ENCODE data around the gene DHRS4. TPM values are rescaled to one million over a fixed set of nuclear protein-coding genes. Genes with fewer than 3 reads are reported as not detected.
A peak's percentile ranks its signal among the peaks of the same experiment; 100 is the strongest.
"Not testable (repeated sequence)": the region's sequence is repeated elsewhere in the genome, so short reads cannot be mapped to it uniquely, and the experiment has no call there.

The DHRS4 gene
- polyA plus RNA-seq, 1 donor, result 20.9 TPM

DNA sequence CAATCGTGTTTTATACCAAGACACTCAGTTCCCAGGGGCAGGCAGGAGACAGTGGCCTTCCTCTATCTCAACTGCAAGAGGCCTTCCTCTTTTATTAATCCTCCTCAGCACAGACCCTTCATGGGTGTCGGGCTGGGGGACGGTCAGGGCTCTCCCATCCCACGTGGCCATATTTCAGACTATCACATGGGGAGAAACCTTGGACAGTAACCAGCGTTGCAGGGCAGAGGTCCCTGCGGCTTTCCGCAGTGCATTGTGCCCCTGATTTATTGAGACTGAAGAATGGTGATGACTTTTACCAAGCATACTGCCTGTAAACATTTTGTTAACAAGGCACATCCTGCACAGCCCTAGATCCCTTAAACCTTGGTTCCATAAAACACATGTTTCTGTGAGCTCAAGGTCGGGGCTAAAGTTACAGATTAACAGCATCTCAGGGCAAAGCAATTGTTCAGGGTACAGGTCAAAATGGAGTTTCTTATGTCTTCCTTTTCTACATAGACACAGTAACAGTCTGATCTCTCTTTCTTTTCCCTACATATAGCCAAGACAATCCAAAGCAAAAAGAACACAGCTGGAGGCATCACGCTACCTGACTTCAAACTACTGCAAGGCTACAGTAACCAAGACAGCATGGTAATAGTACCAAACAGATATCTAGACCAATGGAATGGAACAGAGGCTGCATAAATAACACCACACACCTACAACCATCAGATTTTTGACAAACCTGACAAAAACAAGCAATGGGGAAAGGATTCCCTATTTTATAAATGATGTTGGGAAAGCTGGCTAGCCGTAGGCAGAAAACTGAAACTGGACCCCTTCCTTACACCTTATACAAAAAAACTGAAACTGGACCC is 28.6 kb downstream of the DHRS4 start:
- DNase-seq (ENCODE audit: low read depth), result not testable (repeated sequence)

- no peak for DNase-seq (ENCODE audit: low read depth)
Measured at GRCh38 chr14:23984891-23985602, 31.5 kb downstream of the DHRS4 start.

- not testable (repeated sequence) for DNase-seq (ENCODE audit: low read depth)
Measured at GRCh38 chr14:23988223-23988606, 34.6 kb downstream of the DHRS4 start.

DNA sequence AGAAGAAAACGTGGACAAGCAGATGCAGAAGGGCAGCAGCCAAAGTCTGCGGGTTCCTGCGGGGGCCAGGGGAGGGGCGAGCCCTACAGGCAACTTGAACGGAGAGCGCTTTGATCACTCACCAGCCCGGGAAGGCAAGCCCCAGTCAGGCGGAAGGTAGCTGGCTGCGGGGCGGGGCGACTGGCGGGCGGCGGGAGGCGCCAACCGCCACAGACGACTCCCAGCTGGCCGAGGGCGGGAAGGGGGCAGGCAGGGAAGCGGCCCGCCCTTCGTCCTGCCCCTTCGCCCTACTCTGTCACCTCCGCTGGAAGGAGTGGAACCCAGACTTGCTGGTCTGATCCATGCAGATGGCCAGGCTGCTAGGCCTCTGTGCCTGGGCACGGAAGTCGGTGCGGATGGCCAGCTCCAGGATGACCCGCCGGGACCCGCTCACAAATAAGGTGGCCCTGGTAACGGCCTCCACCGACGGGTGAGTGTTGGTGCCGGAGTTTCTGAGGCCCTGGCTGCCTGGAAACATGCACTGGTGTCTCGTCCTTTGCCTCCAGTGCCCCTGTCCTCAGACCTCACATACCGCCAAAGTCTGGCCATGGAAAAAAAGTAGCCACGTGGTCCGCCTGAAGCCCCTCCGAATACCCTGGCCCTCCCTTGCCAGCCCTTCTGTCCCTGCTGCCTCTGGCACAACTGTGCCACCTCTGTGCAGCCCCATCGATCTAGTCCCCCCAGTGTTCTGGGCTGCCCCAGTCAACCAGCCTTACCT is 35.2 kb downstream of the DHRS4 start, which contains the start of gene DHRS4L2:
Gene DHRS4L2, plus strand, starts transcription at position 323 of the 757 bp plus-strand sequence. Its CDS starts 19 bp downstream, at position 342.
- DNase-seq (ENCODE audit: low read depth), result peak; percentile 9

DNA sequence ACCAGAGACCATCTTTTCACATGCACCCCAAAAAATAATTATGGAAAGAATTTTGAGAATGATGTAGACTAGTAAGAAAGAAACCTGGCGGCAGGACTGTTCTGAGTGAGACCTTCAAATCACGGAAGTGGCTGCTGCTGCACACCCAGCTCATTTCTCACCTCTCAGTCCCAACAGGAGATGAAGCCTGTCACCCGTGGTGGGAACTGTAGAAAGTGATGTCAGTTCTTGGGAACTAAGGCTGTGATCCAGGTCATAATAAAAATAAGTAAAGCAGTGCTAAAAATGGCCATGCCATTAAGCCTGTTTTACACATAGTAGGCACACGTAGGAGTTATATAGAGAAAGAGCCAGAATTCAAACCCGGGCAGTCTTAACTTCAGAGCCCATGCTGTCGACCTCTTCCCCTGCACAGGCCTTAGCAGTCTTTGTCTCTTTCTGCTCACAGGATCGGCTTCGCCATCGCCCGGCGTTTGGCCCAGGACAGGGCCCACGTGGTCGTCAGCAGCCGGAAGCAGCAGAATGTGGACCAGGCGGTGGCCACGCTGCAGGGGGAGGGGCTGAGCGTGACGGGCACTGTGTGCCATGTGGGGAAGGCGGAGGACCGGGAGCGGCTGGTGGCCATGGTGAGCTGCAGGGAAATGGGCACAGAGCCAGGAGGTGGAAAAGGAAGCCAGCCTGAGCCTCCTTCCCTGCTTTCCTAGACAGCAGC is 36.3 kb downstream of the DHRS4 start:
- DNase-seq (ENCODE audit: low read depth), result not testable (repeated sequence)

GRCh38 chr14:23990961-23991360 is 37.4 kb downstream of the DHRS4 start:
- not testable (repeated sequence) for DNase-seq (ENCODE audit: low read depth)

- not testable (repeated sequence) for DNase-seq (ENCODE audit: low read depth)
Measured at GRCh38 chr14:23993042-23993441, 39.5 kb downstream of the DHRS4 start.

GRCh38 chr14:23996009-23996408 is 42.4 kb downstream of the DHRS4 start:
- DNase-seq (ENCODE audit: low read depth), result not testable (repeated sequence)

- not testable (repeated sequence) for DNase-seq (ENCODE audit: low read depth)
Measured at GRCh38 chr14:23996825-23997224, 43.3 kb downstream of the DHRS4 start.

DNA sequence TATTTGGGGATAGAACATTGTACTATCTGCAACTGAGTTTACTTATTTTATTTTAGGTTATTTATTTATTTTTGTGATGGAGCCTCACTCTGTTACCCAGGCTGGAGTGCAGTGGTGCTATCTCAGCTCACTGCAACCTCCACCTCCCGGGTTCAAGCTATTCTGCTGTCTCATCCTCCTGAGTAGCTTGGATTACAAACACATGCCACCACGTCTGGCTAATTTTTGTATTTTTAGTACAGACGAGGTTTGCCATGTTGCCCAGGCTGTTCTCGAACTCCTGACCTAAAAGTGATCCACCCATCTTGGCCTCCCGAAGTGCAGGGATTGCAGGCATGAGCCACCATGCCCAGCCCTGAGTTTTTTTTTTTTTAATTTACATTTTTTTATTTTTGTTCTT is 46.1 kb downstream of the DHRS4 start:
- not testable (repeated sequence) for DNase-seq (ENCODE audit: low read depth)

GRCh38 chr14:24001078-24001477 is 47.5 kb downstream of the DHRS4 start:
- not testable (repeated sequence) for DNase-seq (ENCODE audit: low read depth)

- not testable (repeated sequence) for DNase-seq (ENCODE audit: low read depth)
Measured at GRCh38 chr14:24001679-24002078, 48.1 kb downstream of the DHRS4 start.

- DNase-seq (ENCODE audit: low read depth), result not testable (repeated sequence)
Measured at GRCh38 chr14:24006471-24006816, 52.9 kb downstream of the DHRS4 start.

GRCh38 chr14:24006817-24007652 is 53.5 kb downstream of the DHRS4 start:
- DNase-seq (ENCODE audit: low read depth), result not testable (repeated sequence)

GRCh38 chr14:24011051-24011450 is 57.5 kb downstream of the DHRS4 start:
- DNase-seq (ENCODE audit: low read depth), result no peak

- DNase-seq (ENCODE audit: low read depth), result not testable (repeated sequence)
Measured at GRCh38 chr14:24012726-24013273, 59.2 kb downstream of the DHRS4 start.

GRCh38 chr14:24013654-24014514 is 60.3 kb downstream of the DHRS4 start:
- no peak for DNase-seq (ENCODE audit: low read depth)

- DNase-seq (ENCODE audit: low read depth), result not testable (repeated sequence)
Measured at GRCh38 chr14:24015745-24016144, 62.2 kb downstream of the DHRS4 start.
